ENCODE results near the gene TPX2.

The TPX2 gene

DNA sequence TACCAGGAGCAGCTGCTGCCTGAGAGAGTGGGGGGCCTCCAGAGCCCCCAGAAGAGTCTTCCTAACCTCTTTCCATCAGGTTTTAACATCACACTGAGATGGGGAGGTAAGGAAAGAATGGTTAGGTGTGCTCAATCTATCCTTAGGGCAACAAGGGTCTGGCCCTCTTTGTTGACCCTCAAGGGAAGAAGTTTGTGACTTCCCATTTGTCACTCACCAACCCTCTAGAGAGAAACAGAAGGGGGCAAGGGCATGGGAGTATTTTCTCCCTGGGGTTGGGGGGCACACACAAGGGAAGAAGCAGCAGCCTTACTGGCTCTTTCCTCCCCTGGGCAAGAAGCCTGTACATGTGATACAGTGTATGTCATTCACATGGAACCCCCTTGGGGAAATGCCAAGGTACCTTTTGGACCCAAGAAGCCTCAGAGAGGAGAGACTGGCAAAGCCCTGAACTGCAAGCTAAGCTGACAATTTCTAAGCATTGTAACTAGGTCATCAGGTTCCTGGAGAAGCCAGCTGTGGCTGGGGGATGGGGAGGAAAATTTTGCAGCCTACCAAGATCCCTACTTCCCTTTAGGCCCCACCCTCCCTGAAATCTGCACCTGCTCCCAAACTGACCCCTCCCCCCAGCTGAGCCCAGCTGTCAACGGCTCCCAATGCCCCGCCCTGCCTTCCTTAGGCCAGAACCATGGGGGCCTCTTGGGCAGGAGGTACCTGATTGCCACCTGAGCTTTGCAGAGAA lies 30.9 kb upstream of the TPX2 start:
- peaks cover 0 to 33% of the 10 kb centered on the region in 2 experiments; a peak in 2 of 3 replicates for H3K36me3 ChIP-seq (ENCODE audit: control insufficient read depth in 2 of 2, insufficient read depth in 1 of 2, low read length in 2 of 2)
- H3K27ac ChIP-seq (ENCODE audit: extremely low read depth, low read depth, low read length): no peak overlapping the region
- peaks cover 11% of the 10 kb centered on the region; the same call in 1 of the 2 replicates for H3K4me1 ChIP-seq (ENCODE audit: control insufficient read depth, insufficient read depth, low read length)
- ChIA-PET POLR2A (interaction anchor here (0.6 kb wide), 1 partner anchor 172 kb away, joined by 3 read pairs; no protein-coding TSS in a partner anchor), CTCF (interaction anchor here (0.7 to 2.7 kb wide), 5 partner anchors 9 to 76 kb away, joined by 3 to 9 read pairs (median 4); no protein-coding TSS in a partner anchor)
- TF ChIP-seq, protein P1, sequence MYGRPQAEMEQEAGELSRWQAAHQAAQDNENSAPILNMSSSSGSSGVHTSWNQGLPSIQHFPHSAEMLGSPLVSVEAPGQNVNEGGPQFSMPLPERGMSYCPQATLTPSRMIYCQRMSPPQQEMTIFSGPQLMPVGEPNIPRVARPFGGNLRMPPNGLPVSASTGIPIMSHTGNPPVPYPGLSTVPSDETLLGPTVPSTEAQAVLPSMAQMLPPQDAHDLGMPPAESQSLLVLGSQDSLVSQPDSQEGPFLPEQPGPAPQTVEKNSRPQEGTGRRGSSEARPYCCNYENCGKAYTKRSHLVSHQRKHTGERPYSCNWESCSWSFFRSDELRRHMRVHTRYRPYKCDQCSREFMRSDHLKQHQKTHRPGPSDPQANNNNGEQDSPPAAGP (tag by site-specific recombination; IDR thresholded peaks at IDR 0.05): no peak
- TF ChIP-seq KLF1 (tag by site-specific recombination; IDR thresholded peaks at IDR 0.05): peak; percentile 67
- H3K4me3 ChIP-seq (ENCODE audit: low read depth, low read length): no peak overlapping the region
- H3K9me3 ChIP-seq (ENCODE audit: control insufficient read depth, insufficient read depth, low read depth, low read length): no peaks in the 10 kb centered on the region

DNA sequence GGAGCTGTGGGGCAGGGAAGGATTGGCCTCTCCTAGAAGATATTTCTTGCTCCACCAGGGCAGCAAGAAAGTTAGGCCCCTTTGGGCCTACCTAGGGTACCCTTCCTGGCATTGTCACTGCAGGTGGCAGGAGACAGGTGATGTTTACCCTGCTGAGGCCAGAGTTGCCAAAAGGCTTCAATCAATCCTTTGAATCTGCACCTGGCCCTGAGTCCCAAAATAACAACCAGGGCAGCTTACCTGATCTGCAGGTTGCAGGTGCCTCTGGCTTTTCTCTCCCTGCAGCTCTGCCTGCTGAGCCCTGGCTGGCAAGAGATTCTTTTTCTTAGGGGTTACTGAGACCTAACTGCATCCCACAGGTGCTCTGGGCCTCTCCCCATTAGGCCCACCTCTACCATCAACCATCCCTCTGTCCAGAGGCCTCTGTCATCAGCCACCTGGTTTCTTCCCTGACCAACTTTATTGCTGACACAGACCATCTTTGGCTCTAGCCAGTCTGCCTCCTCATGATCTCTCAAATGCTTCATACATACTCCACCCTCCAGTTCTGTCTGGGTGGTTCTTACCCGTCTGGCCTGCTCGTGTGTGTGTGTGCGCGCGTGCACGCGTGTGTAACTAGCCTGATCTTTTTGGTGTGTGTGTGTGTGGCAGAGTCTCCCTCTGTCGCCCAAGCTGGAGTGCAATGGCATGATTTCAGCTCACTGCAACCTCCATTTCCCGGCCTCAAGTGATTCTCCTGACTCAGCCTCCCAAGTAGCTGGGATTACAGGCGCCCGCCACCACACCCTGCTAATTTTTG lies 30.2 kb upstream of the TPX2 start:
- no peak overlapping the region for H3K27ac ChIP-seq (ENCODE audit: extremely low read depth, low read depth, low read length)
- H3K9me3 ChIP-seq (ENCODE audit: control insufficient read depth, insufficient read depth, low read depth, low read length): no peaks in the 10 kb centered on the region
- TF ChIP-seq YY1 (tag by site-specific recombination; IDR thresholded peaks at IDR 0.05): no peak
- no peak for TF ChIP-seq ZNF777 (tag by site-specific recombination; IDR thresholded peaks at IDR 0.05; ENCODE audit: borderline replicate concordance)
- TF ChIP-seq ZFP69B (tag by site-specific recombination; IDR thresholded peaks at IDR 0.05): no peak
- TF ChIP-seq, protein P2, sequence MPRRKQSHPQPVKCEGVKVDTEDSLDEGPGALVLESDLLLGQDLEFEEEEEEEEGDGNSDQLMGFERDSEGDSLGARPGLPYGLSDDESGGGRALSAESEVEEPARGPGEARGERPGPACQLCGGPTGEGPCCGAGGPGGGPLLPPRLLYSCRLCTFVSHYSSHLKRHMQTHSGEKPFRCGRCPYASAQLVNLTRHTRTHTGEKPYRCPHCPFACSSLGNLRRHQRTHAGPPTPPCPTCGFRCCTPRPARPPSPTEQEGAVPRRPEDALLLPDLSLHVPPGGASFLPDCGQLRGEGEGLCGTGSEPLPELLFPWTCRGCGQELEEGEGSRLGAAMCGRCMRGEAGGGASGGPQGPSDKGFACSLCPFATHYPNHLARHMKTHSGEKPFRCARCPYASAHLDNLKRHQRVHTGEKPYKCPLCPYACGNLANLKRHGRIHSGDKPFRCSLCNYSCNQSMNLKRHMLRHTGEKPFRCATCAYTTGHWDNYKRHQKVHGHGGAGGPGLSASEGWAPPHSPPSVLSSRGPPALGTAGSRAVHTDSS (tag by site-specific recombination; IDR thresholded peaks at IDR 0.05): no peak
- no peak for TF ChIP-seq ZNF23 (tag by site-specific recombination; IDR thresholded peaks at IDR 0.05; ENCODE audit: borderline replicate concordance)
- TF ChIP-seq SALL2 (tag by site-specific recombination; IDR thresholded peaks at IDR 0.05; ENCODE audit: borderline replicate concordance): no peak
- no peak for TF ChIP-seq ZNF449 (tag by site-specific recombination; IDR thresholded peaks at IDR 0.05)
- TF ChIP-seq ZNF266 (tag by site-specific recombination; IDR thresholded peaks at IDR 0.05; ENCODE audit: low read depth): no peak
- no peak for TF ChIP-seq ZNF701 (tag by site-specific recombination; IDR thresholded peaks at IDR 0.05)
- TF ChIP-seq, protein P3, sequence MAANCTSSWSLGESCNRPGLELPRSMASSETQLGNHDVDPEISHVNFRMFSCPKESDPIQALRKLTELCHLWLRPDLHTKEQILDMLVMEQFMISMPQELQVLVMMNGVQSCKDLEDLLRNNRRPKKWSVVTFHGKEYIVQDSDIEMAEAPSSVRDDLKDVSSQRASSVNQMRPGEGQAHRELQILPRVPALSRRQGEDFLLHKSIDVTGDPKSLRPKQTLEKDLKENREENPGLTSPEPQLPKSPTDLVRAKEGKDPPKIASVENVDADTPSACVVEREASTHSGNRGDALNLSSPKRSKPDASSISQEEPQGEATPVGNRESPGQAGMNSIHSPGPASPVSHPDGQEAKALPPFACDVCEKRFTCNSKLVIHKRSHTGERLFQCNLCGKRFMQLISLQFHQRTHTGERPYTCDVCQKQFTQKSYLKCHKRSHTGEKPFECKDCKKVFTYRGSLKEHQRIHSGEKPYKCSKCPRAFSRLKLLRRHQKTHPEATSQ (tag by site-specific recombination; IDR thresholded peaks at IDR 0.05): no peak
- no peak for TF ChIP-seq ZNF16 (tag by site-specific recombination; IDR thresholded peaks at IDR 0.05; ENCODE audit: low read depth)
- no peak for TF ChIP-seq ZNF341 (tag by site-specific recombination; IDR thresholded peaks at IDR 0.05; ENCODE audit: low read depth)
- TF ChIP-seq ZNF473 (tag by site-specific recombination; IDR thresholded peaks at IDR 0.05): no peak
- TF ChIP-seq ZNF549 (tag by site-specific recombination; IDR thresholded peaks at IDR 0.05): no peak
- TF ChIP-seq ZNF138 (tag by site-specific recombination; IDR thresholded peaks at IDR 0.05; ENCODE audit: borderline replicate concordance): no peak
- TF ChIP-seq ZNF658 (tag by site-specific recombination; IDR thresholded peaks at IDR 0.05): no peak
- H3K36me3 ChIP-seq (ENCODE audit: control insufficient read depth in 2 of 2, insufficient read depth in 1 of 2, low read length in 2 of 2): peaks cover 0 to 35% of the 10 kb centered on the region in 2 experiments; a peak in 2 of 3 replicates
- ChIA-PET CTCF (interaction anchor here (0.6 to 2.7 kb wide), 7 partner anchors 10 to 77 kb away, joined by 3 to 7 read pairs (median 3); no protein-coding TSS in a partner anchor), POLR2A (interaction anchor here (0.6 kb wide), 1 partner anchor 171 kb away, joined by 3 read pairs; no protein-coding TSS in a partner anchor)
- peaks cover 13% of the 10 kb centered on the region; the same call in 1 of the 2 replicates for H3K4me1 ChIP-seq (ENCODE audit: control insufficient read depth, insufficient read depth, low read length)
- H3K4me3 ChIP-seq (ENCODE audit: low read depth, low read length): no peak overlapping the region
